Iris pigment epithelial cell (primary cell): ENCODE results near the gene TMEM163.

Experiments
- DNase-seq: peaks from one replicate; pipeline ENCODE4 v3.0.0-alpha.2; 2011; ENCODE audit warnings: low read depth

Gene TMEM163

DNA sequence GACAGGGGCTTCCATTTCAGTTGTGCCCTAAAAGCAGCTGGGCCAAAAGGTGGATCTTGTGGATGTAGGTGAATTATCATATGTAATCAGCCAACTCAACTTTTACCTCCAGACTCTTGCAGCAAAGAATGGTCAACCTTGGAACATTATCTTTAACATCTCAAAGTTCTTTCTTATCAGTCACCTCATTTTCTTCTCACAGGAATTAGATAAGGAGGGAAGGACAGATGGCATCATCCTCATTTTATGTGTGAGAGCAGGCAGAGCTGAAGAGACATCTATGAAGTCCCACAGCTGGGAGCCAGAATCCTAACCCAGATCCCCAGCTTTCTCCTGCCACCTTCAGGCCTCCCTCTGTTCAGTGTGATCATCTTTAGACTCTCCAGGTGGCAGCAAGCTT, 282.9 kb downstream of the TMEM163 start:
- DNase-seq, result no peak

DNA sequence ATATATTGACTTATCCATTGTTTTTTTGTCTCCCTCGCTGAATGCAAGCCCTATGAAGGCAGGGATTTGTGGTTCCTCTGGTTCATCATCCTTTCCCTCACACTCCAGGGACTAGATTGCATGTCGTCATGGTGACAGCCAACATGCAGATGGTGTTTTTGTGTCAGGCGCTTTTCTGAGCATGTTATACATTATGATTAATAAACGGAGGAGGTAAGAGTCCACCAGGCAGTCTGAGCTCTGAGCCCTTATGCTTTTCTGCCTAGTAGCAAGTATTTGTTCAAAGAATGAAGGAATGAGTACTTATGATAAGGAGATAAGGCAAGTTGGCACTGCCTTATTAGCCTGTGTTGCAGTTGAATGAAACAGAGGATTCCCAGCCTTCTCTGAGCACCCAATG, 283.3 kb downstream of the TMEM163 start:
- no peak for DNase-seq

GRCh38 chr2:134433979-134434378, 284.8 kb downstream of the TMEM163 start:
- no peak for DNase-seq

- DNase-seq, result no peak
These were observed 285.3 kb downstream of the TMEM163 start for GRCh38 chr2:134433469-134433868.

DNA sequence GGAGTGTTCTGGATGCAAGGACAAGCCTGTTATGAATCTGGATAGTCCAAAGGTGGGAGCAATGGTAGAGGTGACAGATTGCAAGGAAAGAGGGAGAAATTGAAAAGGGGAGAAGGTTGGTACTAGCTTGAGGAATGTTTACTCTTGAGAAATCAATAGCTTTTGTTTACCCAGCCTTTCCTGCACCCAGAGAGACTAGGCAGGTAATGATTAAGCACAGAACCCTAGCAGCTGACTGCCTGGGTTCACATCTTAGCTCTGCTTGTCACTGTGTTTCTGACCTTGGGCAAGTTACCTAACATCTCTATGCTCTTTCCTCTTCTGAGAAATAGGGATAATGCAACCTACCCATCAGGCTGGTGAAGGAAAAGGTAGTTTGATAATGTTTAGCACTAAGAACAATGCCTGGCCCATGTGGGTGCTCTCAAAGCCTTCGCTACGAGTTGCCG, 286.3 kb downstream of the TMEM163 start:
- no peak for DNase-seq

GRCh38 chr2:134431838-134432434, 286.9 kb downstream of the TMEM163 start:
- DNase-seq, result peak; percentile 55

GRCh38 chr2:134429886-134430285, 288.9 kb downstream of the TMEM163 start:
- DNase-seq, result no peak

DNA sequence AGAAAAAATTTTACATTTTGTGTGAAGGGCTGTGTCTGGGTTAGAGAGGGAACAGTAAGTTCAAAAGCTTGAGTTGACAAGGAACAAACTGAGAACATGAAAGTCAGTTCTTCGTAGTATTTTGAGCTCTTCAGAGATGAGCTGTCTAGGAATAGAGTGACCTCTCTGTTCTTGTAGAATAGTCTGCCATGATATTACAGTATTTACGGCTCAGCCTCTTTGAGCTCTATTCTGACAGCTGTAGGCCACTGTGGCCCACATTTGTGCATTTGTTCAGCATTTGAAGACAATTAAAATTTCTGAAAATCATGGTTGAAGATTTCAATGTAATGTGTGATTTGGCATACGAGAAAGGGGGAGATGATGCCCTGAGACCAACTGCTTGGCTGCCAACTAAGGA, 292.1 kb downstream of the TMEM163 start:
- DNase-seq, result no peak

GRCh38 chr2:134425724-134426496, 292.9 kb downstream of the TMEM163 start:
- no peak for DNase-seq

- DNase-seq, result no peak
These were observed 297.1 kb downstream of the TMEM163 start for GRCh38 chr2:134421556-134422328.

- no peak for DNase-seq
These were observed 297.9 kb downstream of the TMEM163 start for GRCh38 chr2:134420920-134421319.

DNA sequence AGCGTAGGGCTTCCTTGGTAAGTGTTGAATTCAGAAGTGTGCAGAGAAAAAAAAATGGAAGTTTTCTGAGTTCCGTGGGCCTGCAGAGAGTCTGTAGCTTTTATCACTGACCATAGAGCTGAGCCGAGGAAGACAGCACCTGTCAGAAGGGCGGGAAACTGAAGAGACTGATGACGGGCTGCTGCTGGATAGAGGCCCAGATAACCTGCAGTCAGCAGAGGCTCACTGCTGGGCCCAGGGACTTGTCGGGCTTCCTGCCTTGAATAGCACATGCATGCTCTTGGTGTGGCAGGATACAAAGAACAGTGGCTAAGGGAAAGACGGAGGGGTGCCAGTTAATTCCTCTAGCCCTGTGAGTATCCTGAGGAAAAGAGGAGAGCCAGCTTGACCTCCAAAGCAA, 298.5 kb downstream of the TMEM163 start:
- DNase-seq, result no peak

- no peak for DNase-seq
These were observed 300.7 kb downstream of the TMEM163 start for GRCh38 chr2:134417968-134418582.

GRCh38 chr2:134416637-134417036, 302.2 kb downstream of the TMEM163 start:
- DNase-seq, result no peak

DNA sequence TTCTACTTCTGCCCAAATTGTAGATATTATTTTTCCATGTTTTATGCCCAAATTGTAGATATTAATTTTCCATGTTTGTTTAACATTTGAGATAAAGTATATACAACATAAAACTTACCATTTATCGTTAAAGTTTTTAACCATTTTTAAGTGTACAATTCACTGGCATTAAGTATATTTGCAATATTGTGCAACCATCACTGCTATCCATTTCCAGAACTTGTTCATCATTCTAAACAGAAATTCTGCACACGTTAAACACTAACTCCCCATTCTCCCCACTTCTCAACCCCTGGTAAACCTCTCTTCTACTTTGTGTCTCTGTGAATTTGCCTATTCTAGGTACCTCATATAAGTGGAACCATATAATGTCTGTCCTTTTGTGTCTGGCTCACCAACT, 302.8 kb downstream of the TMEM163 start:
- no peak for DNase-seq

- no peak for DNase-seq
These were observed 304.9 kb downstream of the TMEM163 start for GRCh38 chr2:134413912-134414311.

GRCh38 chr2:134413430-134413829, 305.4 kb downstream of the TMEM163 start:
- DNase-seq, result peak; percentile 70

DNA sequence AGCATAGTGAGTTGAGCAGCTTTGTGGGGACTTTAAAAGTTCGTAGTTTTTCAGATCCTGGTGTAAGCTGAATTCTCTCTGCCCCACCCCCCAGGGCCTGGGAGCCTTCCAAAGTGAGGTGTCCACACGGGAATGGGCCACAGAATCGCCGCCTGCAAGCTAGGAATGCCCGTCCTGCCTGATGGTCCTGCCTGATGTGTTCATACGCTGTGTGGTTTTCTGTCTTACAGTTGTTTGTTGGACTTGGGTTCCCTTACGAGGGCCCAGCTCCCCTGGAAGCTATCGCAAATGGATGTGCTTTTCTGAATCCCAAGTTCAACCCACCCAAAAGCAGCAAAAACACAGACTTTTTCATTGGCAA, 306.2 kb downstream of the TMEM163 start:
- DNase-seq, result no peak

DNA sequence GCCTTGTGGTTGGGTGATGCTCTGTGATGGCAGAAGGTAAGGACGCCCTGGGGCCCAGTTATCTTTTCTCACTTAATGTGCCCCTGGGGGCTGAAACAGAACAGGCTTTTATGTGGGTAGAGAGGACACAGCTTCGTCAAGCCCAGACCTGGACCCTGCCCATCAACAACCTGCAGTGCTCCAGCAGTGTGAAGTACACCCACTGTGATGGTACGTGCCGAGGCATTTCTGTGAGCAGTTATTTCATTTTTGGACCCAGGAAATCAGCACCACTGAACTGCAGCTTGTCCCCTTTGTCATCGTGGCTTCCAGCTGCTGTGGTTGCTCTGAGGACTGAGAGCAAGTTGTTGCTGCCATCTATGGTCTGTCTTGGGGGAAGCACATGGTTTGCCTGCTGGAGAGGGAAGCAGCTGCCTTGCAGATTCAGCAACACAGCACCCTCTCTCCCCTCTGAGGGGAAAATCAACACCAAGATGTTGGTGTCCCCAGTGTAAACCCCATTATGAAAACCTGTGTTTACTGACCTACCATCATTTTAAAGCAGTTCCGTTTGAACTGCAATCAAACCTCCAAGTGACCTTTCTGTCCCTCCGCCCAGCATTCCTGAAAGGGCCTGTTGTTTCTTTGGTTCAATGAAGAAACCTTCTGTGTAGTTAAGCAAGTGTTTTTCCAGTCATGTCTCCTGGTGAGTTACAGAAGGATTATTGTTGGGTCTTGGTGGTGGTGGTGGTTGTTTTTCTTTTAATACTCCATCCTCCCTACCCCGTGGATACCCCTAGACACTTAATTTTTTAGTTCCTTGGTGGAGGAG, 306.8 kb downstream of the TMEM163 start:
- peak; percentile 88 for DNase-seq

DNA sequence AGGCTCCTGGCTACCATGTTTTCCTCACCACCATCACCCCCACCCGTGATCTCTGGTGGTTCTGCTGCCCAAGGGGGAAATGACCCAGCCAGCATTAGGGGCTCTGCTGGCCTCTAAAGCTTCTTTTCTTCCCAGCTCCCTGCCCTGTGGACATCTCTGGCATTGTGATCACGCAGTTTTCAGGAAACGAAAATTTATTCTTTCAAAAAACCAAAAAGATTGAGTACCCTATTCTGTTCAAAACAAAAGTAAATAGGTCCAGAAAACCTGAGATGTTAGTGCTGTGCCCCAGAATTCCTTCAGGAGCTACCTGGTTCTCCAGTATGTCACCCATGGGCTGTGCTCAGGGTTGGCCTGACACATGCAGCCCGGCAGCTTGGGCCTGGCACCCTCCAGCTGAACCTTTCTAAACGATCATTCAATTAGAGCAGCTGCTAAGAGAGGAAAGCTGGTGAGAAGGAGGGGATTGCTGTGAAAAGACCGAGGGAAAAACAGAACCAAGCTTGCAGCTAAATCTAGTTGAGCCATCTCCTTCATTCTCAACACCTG, 307.4 kb downstream of the TMEM163 start:
- DNase-seq, result no peak

GRCh38 chr2:134410831-134411231, 308.0 kb downstream of the TMEM163 start:
- peak; percentile 65 for DNase-seq
